ENCODE results near the gene ABCA5. TPM values are rescaled to one million over a fixed set of nuclear protein-coding genes. Genes with fewer than 3 reads are reported as not detected.

The ABCA5 gene
- total RNA-seq, 1 donor from 2014 or later, result 20.7 TPM

GRCh38 chr17:69350911-69351310 lies 24.0 kb upstream of the ABCA5 start:
- Histone ChIP-seq H3K4me1 (no peaks in the 10 kb centered on the region), H3K4me3 (no peak overlapping the region)

GRCh38 chr17:69348429-69348828 lies 21.5 kb upstream of the ABCA5 start:
- ATAC-seq (no peak), DNase-seq (no peak)
- H3K27ac ChIP-seq, result no peak overlapping the region
- intact Hi-C loops (cut with DNase I), result no loop called here
- H3K4me1 ChIP-seq, result no peaks in the 10 kb centered on the region
- H3K9me3 ChIP-seq, result no peaks in the 10 kb centered on the region
- no peaks in the 10 kb centered on the region for H3K36me3 ChIP-seq
- no peak overlapping the region for H3K4me3 ChIP-seq
- no peaks in the 10 kb centered on the region for H3K27me3 ChIP-seq
- TF ChIP-seq CTCF (IDR thresholded peaks at IDR 0.05), result no peak

More at GRCh38 chr17:69350911-69351310, 24.0 kb upstream of the ABCA5 start:
- Histone ChIP-seq H3K36me3 (no peaks in the 10 kb centered on the region), H3K27ac (no peak overlapping the region), H3K27me3 (no peaks in the 10 kb centered on the region), H3K9me3 (no peaks in the 10 kb centered on the region)
- TF ChIP-seq CTCF (IDR thresholded peaks at IDR 0.05), result no peak
- no peak for ATAC-seq
- no peak for DNase-seq
- intact Hi-C loops (cut with DNase I), result no loop called here

GRCh38 chr17:69346766-69347165 lies 19.8 kb upstream of the ABCA5 start:
- no peak for TF ChIP-seq CTCF (IDR thresholded peaks at IDR 0.05)
- H3K36me3 ChIP-seq, result no peaks in the 10 kb centered on the region
- no peaks in the 10 kb centered on the region for H3K27me3 ChIP-seq
- DNase-seq, result no peak
- no peak overlapping the region for H3K4me3 ChIP-seq
- H3K9me3 ChIP-seq, result no peaks in the 10 kb centered on the region
- intact Hi-C loops (cut with DNase I), result no loop called here
- no peak for ATAC-seq
- no peaks in the 10 kb centered on the region for H3K4me1 ChIP-seq
- H3K27ac ChIP-seq, result no peak overlapping the region

GRCh38 chr17:69344939-69345338 lies 18.0 kb upstream of the ABCA5 start:
- Histone ChIP-seq H3K27me3 (no peaks in the 10 kb centered on the region), H3K4me1 (no peaks in the 10 kb centered on the region), H3K4me3 (no peak overlapping the region), H3K36me3 (no peaks in the 10 kb centered on the region), H3K27ac (no peak overlapping the region), H3K9me3 (no peaks in the 10 kb centered on the region)
- intact Hi-C loops (cut with DNase I), result no loop called here
- TF ChIP-seq CTCF (IDR thresholded peaks at IDR 0.05), result no peak
- ATAC-seq (no peak), DNase-seq (no peak)

GRCh38 chr17:69342896-69343644 lies 16.1 kb upstream of the ABCA5 start:
- DNase-seq (no peak), ATAC-seq (no peak)
- no peaks in the 10 kb centered on the region for H3K4me1 ChIP-seq
- no peak overlapping the region for H3K4me3 ChIP-seq
- no peaks in the 10 kb centered on the region for H3K36me3 ChIP-seq
- no peak for TF ChIP-seq CTCF (IDR thresholded peaks at IDR 0.05)
- no peaks in the 10 kb centered on the region for H3K27me3 ChIP-seq
- intact Hi-C loops (cut with DNase I), result no loop called here
- H3K27ac ChIP-seq, result no peak overlapping the region
- no peaks in the 10 kb centered on the region for H3K9me3 ChIP-seq

Measured in upper lobe of right lung (tissue), 1 donor.